Measurements from ENCODE around the gene DECR2. TPM values are rescaled to one million over a fixed set of nuclear protein-coding genes. Genes with fewer than 3 reads are reported as not detected.
"Not testable (repeated sequence)": the region's sequence is repeated elsewhere in the genome, so short reads cannot be mapped to it uniquely, and the experiment has no call there.

DECR2 gene
- polyA plus RNA-seq, 1 donor = 14.4 TPM

GRCh38 chr16:367333-367903 is 34.3 kb upstream of the DECR2 start:
- DNase-seq (ENCODE audit: low read depth) = no peak

DNA sequence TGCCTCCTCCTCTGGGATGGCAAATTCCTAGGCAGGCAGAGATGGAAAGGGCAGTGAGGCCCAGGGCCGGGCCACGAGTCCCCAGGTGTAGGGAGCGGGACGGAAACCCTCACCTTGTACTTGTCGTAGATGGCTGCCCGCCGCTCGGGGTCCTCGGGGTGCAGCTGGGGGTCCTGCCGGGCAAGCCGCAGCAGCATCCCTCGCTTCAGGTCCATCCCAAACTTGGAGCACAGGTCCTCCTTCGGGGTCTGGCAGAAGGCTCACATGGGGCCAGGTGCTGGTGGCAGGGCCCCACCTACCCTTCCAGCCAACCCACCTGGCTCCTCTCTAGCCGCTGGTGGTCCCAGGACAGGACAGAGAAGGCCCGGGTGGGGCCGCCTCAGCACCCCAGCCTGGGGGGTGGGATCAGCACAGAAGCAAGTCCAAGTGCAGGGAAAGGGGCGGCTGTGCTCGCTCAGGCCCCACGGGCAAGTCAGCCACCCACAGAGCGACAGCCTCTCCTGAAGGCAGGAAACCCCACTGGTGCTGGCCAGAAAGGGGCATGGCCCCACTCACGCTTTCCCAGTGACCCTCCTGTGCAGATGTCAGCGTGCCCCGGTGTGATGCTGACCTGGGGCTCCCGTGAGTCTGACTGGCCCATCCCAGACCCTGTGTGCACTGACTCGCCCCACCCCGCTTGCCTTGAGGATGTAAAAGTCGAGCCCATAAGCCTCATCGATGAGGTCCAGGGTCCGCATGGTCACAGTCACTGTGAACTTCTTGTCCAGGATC is 33.1 kb upstream of the DECR2 start:
- no peak for DNase-seq (ENCODE audit: low read depth)

GRCh38 chr16:369275-369865 is 32.3 kb upstream of the DECR2 start:
- DNase-seq (ENCODE audit: low read depth) = no peak

GRCh38 chr16:369866-370436 is 31.7 kb upstream of the DECR2 start:
- no peak for DNase-seq (ENCODE audit: low read depth)

DNA sequence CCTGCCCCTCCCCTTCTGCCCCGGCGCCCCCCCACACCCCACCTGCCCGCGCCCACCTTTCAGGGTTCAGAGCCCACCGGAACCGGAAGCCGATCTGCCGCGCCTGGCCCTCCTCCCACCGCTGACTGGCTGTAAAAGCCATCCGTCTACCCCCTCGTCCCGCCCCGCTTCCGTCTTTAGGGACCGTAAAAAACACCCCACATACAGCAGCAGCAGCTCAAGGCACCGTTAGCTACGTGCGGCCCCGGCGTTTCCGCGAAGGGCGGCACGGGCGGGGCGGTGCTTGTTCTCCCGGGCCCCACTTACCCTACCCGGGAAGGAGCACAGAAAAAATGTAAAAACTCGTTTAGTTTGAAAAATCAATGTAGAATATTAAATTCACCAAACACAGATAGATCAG is 31.2 kb upstream of the DECR2 start, which contains the start of gene MRPL28:
TSS of gene MRPL28 (minus strand) at position 96 of the 400 bp plus-strand sequence. CDS start 320 bp downstream, outside the sequence.
- DNase-seq (ENCODE audit: low read depth) = peak; percentile 80

DNA sequence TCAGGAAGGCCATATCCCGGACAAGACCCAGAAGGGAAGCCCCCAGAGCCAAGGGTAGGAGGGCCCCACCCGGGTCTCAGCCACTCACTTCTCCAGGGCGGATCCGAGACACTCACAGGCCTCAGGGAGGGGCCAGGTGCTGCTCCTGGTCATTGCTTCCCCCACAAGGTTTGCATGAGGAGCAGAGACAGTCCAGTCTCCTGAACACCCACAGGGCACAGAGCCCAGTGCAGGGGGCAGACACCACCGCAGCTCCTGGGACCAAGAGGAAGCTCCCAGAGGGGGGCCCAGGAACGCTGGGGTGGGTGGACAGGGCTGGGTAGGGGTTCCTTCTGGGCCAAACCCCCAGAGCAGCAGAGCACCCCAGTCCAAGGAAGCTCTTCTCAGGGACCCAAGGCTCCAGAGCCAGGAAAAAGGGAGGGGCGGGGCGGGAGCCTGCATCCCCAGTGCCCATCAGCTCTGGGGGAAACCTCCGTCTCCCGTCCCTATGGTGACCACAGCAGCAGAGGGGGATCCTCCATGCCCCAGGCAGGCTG is 30.6 kb upstream of the DECR2 start:
- no peak for DNase-seq (ENCODE audit: low read depth)

GRCh38 chr16:371515-372301 is 30.0 kb upstream of the DECR2 start:
- no peak for DNase-seq (ENCODE audit: low read depth)

DNA sequence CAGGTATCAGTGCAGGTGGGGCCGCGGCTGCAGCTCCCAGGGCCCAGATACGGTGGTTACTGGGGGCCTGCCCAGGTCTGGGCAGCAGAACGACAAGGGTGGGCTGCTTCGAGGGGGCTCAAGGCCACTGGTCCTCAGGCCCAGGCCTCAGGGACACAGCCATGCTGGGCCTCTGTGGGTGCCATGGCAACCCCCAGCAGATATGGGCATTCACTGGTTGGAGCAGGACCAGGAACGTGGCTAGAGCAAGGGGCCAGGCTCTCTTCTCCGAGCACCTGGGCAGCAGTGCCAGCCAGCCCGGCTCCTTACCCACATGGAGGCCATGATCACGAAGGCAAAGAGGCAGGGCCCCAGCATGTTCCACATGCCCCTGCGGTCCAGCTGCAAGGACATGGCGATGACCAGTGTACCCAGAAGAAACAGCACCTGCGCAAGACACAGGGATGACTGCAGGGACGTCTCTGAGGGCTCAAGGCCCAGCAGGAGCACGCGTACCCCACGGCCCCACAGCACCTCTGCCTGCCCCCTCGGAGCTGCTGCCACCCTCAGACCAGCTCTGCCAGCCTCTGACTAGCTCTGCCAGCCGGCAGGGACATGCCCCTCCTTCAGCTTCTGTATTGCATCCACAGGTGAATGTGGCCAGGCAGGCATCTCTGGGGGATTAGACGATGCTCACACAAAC is 29.2 kb upstream of the DECR2 start:
- no peak for DNase-seq (ENCODE audit: low read depth)

GRCh38 chr16:373020-373598 is 28.6 kb upstream of the DECR2 start:
- no peak for DNase-seq (ENCODE audit: low read depth)

DNA sequence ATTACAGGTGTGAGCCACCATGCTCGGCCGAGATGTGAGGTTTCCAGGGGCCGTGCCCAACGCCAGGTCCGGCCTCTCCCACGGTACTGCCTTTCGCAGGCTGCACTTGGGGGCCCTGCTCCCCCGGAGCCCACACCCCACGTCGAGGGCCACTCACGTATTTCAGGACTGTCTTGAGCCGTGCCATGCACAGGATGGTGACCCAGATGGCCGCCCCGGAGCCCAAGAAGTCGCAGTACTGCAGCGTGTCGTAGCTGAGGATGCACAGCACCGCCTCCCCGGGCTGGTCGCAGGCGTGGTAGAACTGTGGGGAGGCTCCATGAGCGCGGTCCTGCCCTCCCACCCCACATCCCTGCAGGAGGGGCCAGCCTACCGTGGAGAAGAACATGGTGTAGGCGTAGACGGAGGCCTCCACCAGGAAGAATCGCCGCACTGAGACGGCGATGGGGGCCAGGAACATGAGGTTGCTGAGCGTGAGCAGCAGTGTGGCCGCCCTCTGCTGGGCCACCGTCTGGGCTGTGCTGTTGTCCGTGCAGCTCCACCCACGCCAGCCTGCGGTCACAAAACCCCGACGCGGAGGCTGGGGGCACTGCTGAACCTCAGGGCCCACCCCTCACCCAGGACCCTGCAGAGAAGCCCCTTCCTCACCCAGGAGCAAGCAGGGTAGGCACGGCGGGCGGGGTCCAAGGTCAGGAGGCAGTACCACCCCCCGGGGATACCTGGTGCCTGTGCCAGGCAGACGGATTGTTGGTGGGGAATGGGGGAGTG is 27.7 kb upstream of the DECR2 start:
- no peak for DNase-seq (ENCODE audit: low read depth)

DNA sequence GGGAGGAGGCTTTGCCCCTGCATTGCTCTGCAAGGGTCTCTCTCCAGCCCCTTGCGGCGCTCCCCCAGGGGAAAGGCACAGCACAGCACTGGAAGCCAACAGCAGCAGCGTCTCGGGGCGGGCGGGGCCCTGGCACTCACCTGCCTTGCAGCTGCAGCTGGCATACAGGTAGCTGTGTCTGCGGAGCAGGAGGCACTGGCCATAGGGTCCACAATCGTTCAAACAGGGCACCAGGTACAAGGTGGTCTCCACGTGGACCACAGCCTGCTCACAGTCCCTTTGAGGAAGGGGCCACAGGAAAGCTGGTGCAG is 27.1 kb upstream of the DECR2 start:
- DNase-seq (ENCODE audit: low read depth) = no peak

GRCh38 chr16:375212-375611 is 26.5 kb upstream of the DECR2 start:
- no peak for DNase-seq (ENCODE audit: low read depth)

DNA sequence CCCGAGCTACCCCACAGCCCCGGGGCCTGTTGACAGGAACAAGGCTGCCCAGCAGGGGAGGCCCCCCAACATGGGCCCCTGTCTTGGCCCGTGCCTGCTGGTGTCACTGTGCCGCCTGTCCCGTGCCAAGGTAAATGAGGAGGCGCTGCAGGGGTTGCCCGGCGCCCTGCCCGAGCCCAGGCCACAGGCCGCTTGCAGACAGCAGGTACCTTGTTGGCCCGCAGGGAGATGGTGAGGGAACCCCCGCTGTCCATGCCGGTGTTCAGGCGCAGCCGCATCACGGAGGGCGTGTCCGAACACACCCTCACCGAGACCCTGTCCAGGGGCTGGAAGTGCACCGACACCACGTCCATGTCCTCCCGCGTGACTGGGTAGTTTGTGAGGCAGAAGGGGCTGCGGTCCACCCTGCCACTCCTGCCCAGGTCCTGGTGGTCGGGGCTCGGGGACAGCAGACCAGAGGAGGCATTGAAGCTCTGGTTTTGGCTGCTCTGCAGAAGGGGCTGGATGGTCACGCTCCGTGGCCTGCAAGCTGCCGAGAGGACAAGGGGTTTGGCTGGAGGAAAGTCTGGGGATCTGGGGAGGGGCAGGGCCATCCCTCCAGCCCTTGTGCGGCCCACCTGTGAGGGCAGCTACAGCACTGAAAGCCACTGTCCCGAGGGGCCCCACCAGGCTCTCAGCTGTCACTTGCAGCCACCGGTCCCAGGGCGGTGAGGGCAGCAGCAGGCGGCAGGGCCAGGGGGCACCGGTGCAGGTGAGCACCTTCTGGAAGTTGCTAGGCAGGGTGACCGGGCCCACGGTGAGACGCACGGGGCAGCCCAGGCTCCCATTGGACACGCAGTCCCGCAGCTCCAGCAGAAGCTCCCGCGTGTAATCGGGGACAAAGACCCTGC is 25.5 kb upstream of the DECR2 start:
- DNase-seq (ENCODE audit: low read depth) = no peak

DNA sequence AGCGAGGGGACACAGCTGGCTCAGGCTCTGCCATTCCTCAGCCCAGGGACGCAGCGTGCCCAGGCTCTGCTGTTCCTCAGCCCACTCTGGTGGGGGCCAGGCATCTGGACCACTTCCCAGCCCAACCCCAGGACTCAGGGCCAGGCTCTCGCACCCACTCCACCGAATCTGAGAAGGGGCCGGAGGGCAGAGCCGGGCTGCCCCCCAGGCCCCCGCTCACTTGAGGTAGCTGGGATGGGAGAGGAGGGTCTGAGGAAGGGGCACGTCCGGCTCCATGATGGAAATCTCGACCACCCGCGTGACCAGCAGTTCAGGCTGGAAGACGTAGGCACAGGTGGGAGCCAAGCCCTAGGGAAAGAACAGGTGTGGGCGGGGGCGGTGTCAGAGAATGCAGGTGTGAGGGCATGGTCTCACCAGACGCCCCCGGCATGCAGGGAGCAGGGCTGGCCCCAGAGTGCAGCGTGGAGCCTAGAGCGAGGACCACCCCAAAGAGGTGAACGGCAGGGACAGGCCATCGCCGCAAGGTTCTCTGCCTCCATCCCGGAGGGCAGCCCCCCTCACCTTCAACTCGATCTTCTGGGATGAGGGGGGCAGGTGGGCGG is 24.8 kb upstream of the DECR2 start:
- no peak for DNase-seq (ENCODE audit: low read depth)

- DNase-seq (ENCODE audit: low read depth) = no peak
These were observed 24.2 kb upstream of the DECR2 start for GRCh38 chr16:377419-377951.

- not testable (repeated sequence) for DNase-seq (ENCODE audit: low read depth)
These were observed 23.4 kb upstream of the DECR2 start for GRCh38 chr16:378113-378820.

- DNase-seq (ENCODE audit: low read depth) = no peak
These were observed 22.9 kb upstream of the DECR2 start for GRCh38 chr16:378821-379182.

Measured in forelimb muscle (tissue), 1 donor.